HG03139 (cell line): ENCODE measurements around the gene BSN.

Source experiments
- ATAC-seq: cut with Tn5 transposase; IDR thresholded peaks from one replicate; pipeline ENCODE4 v1.9.1; 2021; ENCODE audit not compliant: unreplicated experiment

BSN gene

GRCh38 chr3:49654176-49654825 lies 100.0 kb downstream of the BSN start:
- ATAC-seq = no peak

- ATAC-seq = no peak
Measured at GRCh38 chr3:49654955-49655556, 100.8 kb downstream of the BSN start.

- no peak for ATAC-seq
Measured at GRCh38 chr3:49655731-49656285, 101.5 kb downstream of the BSN start.

GRCh38 chr3:49656541-49657112 lies 102.3 kb downstream of the BSN start:
- ATAC-seq = no peak

GRCh38 chr3:49657208-49657915 lies 103.1 kb downstream of the BSN start:
- ATAC-seq = no peak

GRCh38 chr3:49658711-49659110 lies 104.4 kb downstream of the BSN start:
- ATAC-seq = no peak

GRCh38 chr3:49659756-49660155 lies 105.5 kb downstream of the BSN start:
- ATAC-seq = no peak

GRCh38 chr3:49661281-49661680 lies 107.0 kb downstream of the BSN start:
- no peak for ATAC-seq

- ATAC-seq = no peak
Measured at GRCh38 chr3:49662021-49662420, 107.7 kb downstream of the BSN start.

GRCh38 chr3:49662720-49663413 lies 108.6 kb downstream of the BSN start:
- ATAC-seq = no peak

- ATAC-seq = no peak
Measured at GRCh38 chr3:49663831-49664230, 109.6 kb downstream of the BSN start.

- no peak for ATAC-seq
Measured at GRCh38 chr3:49664300-49664699, 110.0 kb downstream of the BSN start.

GRCh38 chr3:49665822-49666519 lies 111.7 kb downstream of the BSN start:
- ATAC-seq = no peak

- ATAC-seq = no peak
Measured at GRCh38 chr3:49666592-49666991, 112.3 kb downstream of the BSN start.

- ATAC-seq = no peak
Measured at GRCh38 chr3:49667701-49668413, 113.6 kb downstream of the BSN start.

GRCh38 chr3:49668414-49668797 lies 114.1 kb downstream of the BSN start:
- ATAC-seq = no peak

- ATAC-seq = no peak
Measured at GRCh38 chr3:49668861-49669260, 114.6 kb downstream of the BSN start.

- ATAC-seq = no peak
Measured at GRCh38 chr3:49669352-49669751, 115.1 kb downstream of the BSN start.

GRCh38 chr3:49670940-49671290 lies 116.6 kb downstream of the BSN start:
- ATAC-seq = no peak
